ENCODE results near the gene FRMPD1.

The FRMPD1 gene

GRCh38 chr9:37788332-37788731 is 137.6 kb downstream of the FRMPD1 start:
- no peak for DNase-seq

- DNase-seq = no peak
Measured at GRCh38 chr9:37790096-37790495, 139.3 kb downstream of the FRMPD1 start.

DNA sequence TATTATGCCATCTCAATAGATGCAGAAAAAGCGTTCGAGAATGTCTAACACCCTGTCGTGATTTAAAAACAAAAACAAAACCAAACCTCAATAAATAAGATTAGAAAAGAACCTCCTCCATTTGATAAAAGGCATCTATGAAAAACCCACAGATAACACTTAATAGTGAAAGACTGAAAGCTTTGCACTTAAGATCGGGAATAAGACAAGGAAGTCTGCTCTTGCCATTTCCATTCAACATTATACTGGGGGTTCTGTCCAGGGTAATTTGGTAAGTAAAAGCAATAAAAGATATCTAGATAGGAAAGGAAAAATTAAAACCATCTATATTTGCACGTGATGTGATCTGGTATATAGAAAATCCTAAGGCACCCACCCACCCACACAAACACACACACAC is 141.4 kb downstream of the FRMPD1 start:
- DNase-seq = no peak

GRCh38 chr9:37796232-37796631 is 145.5 kb downstream of the FRMPD1 start:
- DNase-seq = no peak

Measured in activated gamma-delta T cell treated with Interleukin-2 at 50 U/mL for 16 hours (primary cell).